ENCODE data around the gene ICA1L. TPM values are rescaled to one million over a fixed set of nuclear protein-coding genes. Genes with fewer than 3 reads are reported as not detected.

Gene ICA1L
- total and polyA plus RNA-seq, 2 of the 13 experiments (the other 11 are each of a cell fraction or from before 2014, with no cell fraction given): 1.5 to 2.4 TPM

GRCh38 chr2:202847693-202848524 is 23.7 kb downstream of the ICA1L start:
- DNase-seq (ENCODE audit: low spot score) (no peak), FAIRE-seq (no peak), ATAC-seq (no peak)
- Histone ChIP-seq H2AFZ (ENCODE audit: low read length) (no peak overlapping the region), H3K4me3 (replicated peaks in 1 of 3; ENCODE audit: insufficient read depth in 1 of 3, low read depth in 2 of 3, low read length in 3 of 3) (no peak overlapping the region), H3K27me3 (ENCODE audit: control insufficient read depth in 1 of 2, insufficient read depth in 2 of 2, low read length in 2 of 2) (no peaks in the 10 kb centered on the region), H3K79me2 (ENCODE audit: insufficient read depth, low read length) (no peaks in the 10 kb centered on the region), H3K4me2 (ENCODE audit: low read depth, low read length) (no peak overlapping the region), H3K9me3 (ENCODE audit: low read length) (peaks cover 4% of the 10 kb centered on the region; the same call in 1 of the 2 replicates), H3K27ac (ENCODE audit: extremely low read length, insufficient read depth, low read length) (no peak overlapping the region), H3K9ac (ENCODE audit: insufficient read depth, low read depth, low read length) (no peak overlapping the region), H3K4me1 (ENCODE audit: insufficient read depth, low read length) (peaks cover 9% of the 10 kb centered on the region; the same call in 1 of the 2 replicates), H4K20me1 (ENCODE audit: insufficient read depth, low read length) (no peaks in the 10 kb centered on the region), H3K36me3 (replicated peaks in 1 of 2; ENCODE audit: control insufficient read depth in 1 of 2, insufficient read depth in 2 of 2, low read length in 2 of 2) (no peaks in the 10 kb centered on the region)
- ChIA-PET POLR2A (no interaction called here), CTCF (ENCODE audit: low intra/inter-chr PET ratio, low total read pairs) (no interaction called here)
- 80% methylated on average over 9 of the region's 9 CpGs for WGBS (ENCODE audit: low lambda C conversion rate)
- intact Hi-C loops (cut with micrococcal nuclease; ENCODE audit: unreplicated experiment): no loop called here
- in situ Hi-C loops (cut with HindIII; ENCODE audit: extremely low pct_ligation_motif_present, low pct_unique_long_range_greater_than_20kb): loop anchor here (25.0 kb wide), 2 partner anchors 964 to 1064 kb away; no protein-coding TSS in a partner anchor
- TF ChIP-seq ZFX (CRISPR knock-in tag; IDR thresholded peaks at IDR 0.05; ENCODE audit: low read depth) (no peak), CSRNP2 (CRISPR knock-in tag; conservative IDR thresholded peaks at IDR 0.05; ENCODE audit: low read depth) (no peak), RARG (CRISPR knock-in tag; IDR thresholded peaks at IDR 0.05; ENCODE audit: low read depth) (no peak), WIZ (CRISPR knock-in tag; IDR thresholded peaks at IDR 0.05) (no peak), MYNN (CRISPR knock-in tag; IDR thresholded peaks at IDR 0.05; ENCODE audit: low read depth) (no peak), RARA (CRISPR knock-in tag; IDR thresholded peaks at IDR 0.05) (no peak), CSRNP1 (CRISPR knock-in tag; IDR thresholded peaks at IDR 0.05) (no peak), ZNF704 (CRISPR knock-in tag; IDR thresholded peaks at IDR 0.05; ENCODE audit: borderline replicate concordance) (no peak), PAX8 (CRISPR knock-in tag; IDR thresholded peaks at IDR 0.05; ENCODE audit: borderline replicate concordance) (no peak), MLX (CRISPR knock-in tag; IDR thresholded peaks at IDR 0.05) (no peak), ZNF430 (CRISPR knock-in tag; IDR thresholded peaks at IDR 0.05) (no peak), U2AF2 (IDR thresholded peaks at IDR 0.05; ENCODE audit: low read depth, low read length) (no peak), NFE2 (CRISPR knock-in tag; IDR thresholded peaks at IDR 0.05) (no peak), ZMYM2 (CRISPR knock-in tag; IDR thresholded peaks at IDR 0.05) (no peak), FOXA3 (CRISPR knock-in tag; IDR thresholded peaks at IDR 0.05) (no peak)
- BruUV-seq (replicated peaks): no TSS peak

Data from HepG2 (cell line).